GM19468 (cell line): ENCODE measurements around the gene IL2RA.
A peak's percentile ranks its signal among the peaks of the same experiment; 100 is the strongest.
"Not testable (repeated sequence)": the region's sequence is repeated elsewhere in the genome, so short reads cannot be mapped to it uniquely, and the experiment has no call there.

Source experiments
- ATAC-seq: cut with Tn5 transposase; IDR thresholded peaks from one replicate; pipeline ENCODE4 v1.9.1; 2021; ENCODE audit warnings: mild to moderate bottlenecking, moderate library complexity, moderate number of reproducible peaks; ENCODE audit not compliant: unreplicated experiment; ENCODE audit errors: extremely low read depth

The IL2RA gene

DNA sequence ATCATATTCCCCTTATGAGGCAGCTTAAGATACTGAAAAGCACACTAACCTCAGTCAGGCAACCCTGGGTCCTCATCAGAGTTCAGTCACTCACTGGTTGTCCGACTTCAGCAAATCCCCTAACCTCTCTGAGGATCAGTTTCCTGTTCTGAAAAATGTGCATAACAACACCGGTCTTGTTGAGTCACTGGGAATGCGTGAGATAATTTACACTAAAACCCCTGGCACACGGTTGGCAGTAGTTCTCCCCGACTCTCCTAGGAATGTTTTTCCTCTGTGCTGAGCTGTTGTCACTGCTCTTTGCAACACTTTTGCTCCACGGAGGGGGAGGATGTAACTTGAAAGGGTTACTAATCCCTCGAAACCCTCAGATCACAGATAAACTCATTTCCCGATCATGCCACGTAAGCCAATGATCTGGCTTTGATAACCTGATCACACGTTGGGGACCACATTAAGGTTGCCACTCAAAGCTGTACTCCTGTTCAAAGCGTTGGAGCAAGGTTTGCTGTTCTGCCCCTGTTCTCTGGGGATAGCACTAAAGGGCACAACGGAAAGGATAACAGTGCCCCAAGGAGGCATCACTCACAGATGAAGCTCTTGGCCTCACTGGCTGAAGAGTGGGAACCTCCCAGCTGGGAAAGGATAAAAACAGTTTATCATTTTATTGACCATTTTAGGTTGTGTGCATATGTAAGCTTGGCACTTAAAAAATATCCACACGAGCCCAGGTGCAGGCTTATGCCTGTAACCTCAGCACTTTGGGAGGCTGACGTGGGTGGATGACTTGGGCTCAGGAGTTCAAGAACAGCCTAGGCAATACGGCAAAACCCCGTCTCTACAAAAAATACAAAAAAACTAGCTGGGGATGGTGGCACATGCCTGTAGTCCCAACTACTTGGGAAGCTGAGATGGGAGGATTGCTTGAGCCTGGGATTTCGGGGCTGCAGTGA, 21.6 kb upstream of the IL2RA start:
- ATAC-seq, result no peak

DNA sequence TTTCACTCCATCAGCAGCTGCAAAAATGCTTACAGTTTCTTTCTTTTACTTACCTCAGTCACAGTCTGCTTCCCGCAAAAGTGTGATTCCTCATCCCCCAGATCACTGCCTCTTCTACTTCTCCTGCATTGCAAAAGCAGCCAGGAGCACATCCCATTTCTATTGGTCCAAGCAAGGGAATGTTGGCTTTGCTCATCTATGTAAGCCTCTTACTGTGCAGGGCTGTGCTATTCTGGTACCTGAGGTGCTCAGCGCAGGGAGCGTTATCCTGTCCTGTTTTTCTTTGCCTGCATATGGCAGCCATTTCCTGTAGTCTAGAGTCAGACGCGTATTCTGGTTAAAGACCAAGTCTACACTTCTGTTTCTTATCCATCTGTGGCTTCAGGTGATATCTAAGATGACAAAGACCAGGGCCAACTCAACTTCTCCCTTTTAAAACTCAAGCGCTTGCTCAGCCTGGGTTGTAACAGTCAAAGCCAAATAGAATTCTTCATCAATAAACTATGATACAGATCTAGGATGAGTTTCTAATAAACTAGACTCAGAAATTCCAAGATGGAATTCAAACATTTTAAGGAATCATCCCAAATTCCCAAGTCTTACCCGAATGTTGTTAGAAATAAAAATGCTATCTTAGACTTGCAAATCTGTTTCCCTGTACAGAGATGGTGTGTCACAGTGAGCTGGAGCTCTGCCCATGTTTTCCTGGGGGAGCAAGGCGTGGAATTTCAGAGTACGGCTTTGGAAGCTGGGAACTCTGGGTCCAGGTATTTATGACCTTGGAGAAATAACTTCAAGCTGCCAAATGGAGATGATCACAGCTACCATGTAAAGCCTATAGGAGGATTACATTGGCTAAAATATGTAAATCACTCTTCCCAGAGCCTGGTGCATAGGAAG, 20.6 kb upstream of the IL2RA start:
- no peak for ATAC-seq

DNA sequence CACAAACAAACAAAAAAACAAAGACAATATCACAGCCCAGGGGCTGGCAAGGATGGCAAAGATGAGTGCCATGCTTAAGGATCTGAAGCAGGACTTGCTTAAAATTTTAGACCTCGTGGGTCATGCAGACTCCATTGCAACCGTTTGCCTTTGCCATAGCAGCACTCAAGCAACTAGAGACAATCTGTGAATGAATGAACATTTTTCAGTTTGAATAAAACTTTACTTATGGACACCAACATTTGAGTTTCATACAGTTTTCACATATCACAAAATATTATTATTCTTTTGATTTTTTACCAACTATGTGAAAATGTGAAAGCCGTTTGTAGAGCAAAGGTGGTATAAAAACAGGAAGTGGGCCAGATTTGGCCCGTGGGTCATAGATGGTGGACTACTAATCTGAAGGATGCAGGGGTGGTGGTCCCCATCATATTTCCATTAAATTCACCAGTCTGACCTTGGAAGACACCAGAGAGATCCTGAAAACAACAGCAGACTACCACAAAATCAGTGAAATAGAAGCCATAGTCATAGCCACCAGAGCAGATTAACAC, 18.3 kb upstream of the IL2RA start:
- ATAC-seq, result no peak

DNA sequence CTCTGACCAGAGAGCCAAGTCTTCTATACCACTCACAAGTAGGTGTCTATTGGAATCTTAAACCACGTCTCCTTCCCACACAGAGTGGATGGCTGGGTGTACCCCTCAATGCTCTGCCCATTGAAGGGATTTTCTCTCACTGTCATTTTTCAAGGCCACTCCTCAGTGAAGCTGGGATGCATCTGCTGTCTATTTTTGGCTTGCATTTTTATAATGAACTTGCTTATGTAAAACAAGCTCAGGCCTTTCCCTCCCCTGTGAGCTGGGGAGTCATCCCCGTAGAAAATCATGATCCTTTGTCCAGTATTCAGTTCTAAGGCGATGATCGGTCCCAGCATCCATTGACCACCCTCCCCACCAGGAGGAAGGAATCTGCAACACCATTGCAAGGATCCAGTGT, 16.9 kb upstream of the IL2RA start:
- ATAC-seq, result no peak

DNA sequence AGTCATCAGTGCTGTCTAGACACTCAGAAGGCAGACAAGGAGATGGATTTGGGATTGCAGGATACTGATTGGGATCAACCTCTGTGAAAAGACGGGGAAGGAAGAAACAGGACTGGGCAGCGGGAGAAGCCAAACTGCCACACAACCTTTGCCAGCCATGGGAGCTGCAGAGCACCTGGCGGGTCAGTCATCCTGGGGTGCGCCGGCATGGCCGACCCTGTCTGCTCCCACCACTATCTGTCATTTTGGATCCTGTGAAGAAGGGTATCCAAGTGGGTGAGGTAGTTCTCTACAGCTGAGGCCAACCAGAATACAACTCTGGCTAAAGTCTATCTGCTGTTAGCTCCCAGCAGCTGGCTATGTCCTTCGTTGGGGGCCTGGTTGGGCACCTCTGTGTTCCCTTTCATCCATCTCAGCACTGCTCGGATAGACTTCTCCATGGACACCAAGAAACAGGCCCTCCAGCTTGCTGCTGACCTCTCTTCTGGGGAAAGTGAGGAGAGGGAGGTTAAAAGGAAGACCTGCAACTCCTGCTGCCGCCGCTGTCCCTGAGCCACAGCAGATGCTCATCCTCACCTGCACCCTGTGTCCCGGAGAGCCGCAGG, 15.0 kb upstream of the IL2RA start:
- no peak for ATAC-seq

DNA sequence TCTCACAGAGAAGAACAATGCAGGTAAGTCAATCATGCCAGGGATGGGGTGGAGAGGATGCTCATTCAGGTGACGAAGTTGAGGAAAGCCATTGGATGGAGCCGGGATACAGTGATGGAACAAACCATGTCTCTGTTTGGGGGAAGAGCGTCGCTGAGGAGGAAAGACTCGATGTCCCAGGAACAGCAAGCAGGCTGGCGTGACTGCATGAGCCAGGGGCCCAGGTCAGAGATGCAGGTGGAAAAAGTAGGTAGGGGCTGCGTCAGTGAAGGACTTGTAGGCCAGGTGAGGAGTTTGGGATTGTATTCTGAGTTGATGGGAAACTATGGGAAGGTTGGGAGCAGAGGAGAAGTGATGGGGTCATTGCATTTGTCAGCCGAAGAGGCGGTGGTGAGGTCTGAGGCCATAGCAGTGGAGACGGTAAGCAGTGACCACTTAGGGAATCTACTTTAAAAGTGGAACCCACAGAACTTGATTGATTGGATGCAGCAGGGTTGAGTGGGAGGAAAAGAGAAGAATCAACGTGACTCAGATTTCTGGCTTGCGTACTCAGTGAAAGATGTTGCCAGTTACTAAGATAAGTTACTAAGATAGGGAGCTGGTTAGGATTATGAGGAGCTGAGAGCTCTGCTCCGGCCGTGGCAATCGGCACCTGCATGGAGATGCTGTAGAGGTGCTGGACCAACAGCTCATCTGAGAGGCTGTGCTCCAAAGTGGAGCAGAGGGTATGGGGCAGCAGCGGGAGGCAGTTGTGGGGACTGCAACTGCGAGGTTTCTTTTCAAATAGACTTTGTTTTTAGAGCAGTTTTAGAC, 12.5 kb upstream of the IL2RA start:
- no peak for ATAC-seq

DNA sequence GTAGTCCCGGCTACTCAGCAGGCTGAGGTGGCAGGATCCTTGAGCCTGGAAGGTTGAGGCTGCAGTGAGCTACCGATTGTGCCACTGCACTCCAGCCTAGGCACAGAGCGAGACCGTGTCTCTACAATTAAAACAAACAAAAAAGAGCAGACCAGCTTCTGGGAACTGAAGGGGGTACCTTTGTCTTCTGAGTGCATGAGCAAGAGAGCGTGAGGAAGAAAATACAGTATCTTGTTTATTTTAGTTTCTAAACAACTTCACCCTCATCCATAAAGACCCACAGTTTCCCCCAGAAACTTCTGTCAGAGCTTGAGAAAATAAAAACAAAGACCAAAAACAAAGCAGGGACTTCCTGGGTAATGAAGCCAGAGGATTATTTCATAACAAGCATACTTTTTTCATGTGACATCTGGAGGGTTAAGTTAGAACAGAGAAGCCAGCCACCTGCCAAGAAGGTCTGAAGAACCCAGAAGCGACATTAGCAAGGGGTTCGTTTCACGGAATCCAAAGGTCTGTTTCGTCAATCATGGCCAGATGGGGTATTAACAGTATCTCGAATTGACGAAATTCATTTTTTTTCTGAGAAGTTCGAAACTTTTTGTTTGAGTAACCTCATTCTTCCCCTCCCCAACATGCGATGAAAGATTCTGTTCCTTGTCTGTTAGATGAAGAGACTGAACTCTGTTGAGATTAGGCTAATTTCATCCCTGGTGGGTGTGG, 10.2 kb upstream of the IL2RA start:
- ATAC-seq, result peak; percentile 38

DNA sequence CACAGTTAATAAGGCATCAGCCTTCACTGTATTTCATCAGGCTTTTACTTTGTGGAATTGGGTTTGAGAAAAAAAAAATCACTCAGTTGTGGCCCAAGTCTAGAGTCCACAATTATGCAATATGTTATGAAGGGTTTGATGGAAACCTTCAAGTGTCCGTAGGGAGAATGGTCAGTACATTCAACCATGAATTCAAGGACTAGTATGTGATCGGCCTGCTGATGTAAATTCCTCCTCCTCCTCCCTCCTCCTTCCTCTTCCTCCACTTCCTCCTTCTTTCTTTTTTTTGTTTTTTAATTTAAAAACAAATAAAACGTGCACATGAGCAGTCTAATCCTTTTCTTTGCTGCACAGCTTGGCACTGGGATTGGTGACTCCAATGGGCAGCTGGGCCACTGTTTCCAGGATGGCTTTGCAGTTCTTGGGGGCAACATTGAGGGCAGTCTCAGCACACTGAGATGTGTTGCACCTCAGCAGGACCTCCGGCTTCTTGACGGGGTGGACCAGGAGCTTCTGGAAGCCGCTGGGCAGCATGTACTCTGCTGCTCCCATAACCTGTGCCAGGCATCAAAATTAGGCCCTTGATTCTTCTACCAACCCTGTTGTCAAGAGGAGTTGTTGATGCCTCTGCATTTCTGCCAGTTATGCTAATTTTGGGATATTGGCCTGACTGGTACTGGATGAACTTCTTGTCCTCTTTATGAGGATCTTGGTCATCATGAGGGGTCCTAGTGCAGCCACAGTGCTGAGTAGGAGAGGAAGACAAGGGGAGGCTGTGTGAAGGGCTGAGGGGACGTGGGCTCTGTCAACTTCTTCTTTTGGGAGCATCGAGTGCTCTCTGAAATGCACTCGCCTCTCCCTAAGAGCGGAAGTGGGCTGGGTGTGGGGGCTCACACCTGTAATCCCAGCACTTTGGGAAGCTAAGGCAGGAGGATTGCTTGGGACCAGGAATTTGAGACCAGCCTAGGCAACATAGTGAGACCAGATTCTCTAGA, 9.3 kb upstream of the IL2RA start:
- no peak for ATAC-seq

DNA sequence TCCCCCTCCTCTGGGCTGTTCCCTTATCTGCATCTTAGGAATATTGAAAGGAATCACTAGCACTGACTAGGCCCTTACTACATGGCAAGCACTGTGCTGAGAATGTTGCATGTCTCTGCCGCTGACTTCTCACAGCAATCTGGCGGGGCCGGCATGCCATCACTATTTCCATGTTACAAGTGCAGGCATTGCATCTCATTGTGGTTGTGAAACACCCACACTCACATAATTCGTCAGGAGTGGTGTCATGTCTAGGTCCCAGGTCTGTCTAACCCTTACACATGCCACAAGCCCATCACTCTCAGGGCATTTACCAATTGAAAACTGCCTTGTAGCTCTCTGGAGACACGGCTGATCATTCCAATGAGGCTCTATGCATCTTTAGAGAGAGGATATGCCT, 8.5 kb upstream of the IL2RA start:
- no peak for ATAC-seq

DNA sequence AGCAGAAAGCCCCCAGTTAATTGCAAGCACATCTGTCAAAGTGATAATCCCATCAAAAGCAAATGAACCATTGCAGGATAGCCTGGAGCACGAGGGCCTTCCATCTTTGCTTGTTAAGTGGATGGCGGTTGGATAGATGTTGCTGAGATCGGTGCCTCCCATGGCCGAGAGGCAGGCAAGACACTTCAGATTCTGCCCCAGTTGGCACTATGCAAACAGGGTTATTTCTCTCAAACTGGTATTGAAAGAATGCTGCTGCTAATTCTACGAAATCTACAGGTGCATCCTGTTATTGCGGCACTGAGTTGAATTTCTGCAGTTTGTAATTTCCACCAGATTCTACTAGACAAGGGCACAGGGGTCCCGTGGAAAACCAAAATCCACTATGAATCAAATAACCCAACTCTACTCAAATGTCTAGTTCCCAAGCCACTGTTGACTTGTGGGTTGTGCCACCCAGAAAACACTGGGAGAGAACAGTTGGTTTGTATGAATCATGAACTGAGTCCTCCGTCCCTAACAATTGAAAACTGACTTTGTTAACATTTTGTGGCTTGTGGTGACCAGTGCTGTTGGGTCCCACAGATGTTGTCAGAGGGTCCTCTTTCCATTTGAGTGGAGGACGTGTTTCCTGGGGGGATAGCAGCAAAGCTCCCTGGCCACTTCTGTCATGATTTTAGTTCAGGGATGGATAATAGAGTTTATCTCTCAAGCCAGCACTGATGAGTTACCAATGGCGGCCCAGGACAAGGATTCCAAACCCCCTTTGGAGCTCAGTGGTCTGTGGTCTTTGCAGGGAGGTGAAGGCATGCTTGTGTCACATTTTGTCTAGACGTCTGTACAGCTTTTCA, 7.1 kb upstream of the IL2RA start:
- ATAC-seq, result no peak

DNA sequence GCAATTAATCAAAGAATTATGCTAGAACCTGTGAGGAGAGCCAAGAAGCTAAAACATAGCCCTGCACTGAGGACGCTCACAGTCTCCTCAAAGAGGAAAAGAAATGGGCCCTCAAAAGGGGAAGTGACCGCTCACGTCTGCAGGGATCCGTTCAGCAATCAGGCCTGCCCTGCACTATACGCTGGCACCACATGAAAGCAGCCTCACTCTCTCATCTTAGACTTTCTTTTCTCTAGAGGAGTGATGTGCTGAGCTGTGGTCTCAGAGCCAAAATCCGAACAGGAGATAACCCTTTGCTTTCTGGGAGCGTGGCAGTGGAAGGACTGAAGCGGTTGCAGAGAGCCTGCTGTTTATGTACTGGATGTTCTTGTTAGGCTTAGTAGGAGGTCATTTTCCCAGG, 6.3 kb upstream of the IL2RA start:
- peak; percentile 29 for ATAC-seq

DNA sequence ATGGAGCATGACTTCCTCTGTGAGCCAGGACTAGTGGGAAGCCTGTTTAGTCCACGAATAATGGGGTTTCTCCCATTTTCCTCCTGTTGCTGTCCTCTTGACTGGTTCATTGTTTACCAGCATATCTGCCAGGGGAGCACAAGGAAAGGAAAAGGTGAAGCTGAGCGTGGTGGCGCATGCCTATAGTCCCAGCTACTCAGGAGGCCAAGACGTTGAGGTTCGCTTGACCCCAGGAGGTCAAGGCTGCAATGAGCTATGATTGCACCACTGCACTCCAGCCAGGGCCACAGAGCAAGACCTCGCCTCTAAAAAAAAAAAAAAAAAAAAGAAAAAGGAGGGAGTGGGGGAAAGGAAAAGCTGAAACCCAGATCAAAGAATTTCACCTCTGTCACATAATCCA, 5.8 kb upstream of the IL2RA start:
- ATAC-seq, result no peak

DNA sequence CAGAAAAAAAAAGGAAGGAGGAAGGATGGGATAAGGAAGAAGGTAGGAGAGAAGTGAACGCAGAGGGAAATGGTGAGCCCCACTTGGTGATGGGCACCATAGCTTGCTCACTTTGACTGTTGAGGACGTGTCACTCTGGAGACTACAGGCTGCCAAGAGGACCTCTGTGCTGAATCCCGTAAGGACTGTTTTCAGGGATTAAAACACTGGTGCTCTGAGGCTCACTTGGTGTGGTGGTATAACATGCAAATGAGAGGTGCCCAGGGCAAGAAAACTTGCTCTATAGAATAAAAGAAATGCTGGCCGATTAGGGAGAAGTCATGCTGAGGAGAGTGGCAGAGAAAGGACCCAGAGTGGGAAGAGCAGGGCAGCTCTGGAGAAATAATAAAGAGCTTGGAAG, 5.3 kb upstream of the IL2RA start:
- ATAC-seq, result no peak

DNA sequence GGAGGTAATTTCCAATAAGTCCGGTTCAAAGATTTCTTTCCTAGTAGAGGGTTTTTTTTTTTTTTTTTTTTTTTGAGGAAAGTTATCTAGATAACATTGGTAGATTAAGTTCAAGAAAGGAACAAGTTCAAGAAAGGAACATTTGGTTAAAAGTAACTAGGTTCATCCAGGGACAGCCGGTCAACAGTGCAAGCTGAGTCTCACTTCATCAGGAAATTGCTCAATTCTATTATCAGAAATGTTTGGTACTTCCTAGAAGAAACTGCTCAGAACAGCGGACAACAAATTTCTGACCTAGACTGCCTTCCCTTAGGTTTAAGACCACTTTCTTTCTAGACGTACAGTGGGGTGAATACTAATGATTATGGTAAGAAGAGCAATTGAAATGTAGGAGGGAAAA, 3.7 kb upstream of the IL2RA start:
- no peak for ATAC-seq

DNA sequence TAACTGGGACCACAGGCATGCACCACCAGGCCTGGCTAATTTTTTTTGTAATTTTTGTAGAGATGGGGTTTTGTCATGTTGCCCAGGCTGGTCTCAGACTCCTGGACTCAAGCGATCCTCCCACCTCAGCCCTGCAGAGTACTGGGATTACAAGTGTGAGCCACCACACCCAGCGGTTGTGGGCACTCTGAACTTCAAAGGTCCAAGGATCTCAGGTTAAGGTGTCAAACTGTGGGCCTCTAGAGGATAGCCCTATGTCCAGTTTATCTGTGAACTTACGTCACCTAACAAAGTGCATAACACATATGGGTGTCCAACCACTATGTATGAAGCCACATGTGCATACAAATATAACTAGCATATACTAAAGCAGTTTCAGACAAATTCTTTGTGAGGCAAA, 3.2 kb upstream of the IL2RA start:
- no peak for ATAC-seq

DNA sequence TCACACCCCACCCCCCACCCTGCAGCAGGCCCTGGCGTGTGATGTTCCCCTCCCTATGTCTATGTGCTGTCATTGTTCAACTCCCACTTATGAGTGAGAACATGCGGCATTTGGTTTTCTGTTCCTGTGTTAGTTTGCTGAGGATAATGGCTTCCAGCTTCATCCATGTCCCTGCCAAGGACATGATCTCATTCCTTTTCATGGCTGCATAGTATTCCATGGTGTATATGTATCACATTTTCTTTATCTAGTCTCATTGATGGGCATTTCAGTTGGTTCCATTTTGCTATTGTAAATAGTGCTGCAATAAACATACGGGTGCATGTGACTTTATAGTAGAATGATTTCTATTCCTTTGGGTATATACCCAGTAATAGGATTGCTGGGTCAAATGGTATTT, 2.6 kb upstream of the IL2RA start:
- not testable (repeated sequence) for ATAC-seq

DNA sequence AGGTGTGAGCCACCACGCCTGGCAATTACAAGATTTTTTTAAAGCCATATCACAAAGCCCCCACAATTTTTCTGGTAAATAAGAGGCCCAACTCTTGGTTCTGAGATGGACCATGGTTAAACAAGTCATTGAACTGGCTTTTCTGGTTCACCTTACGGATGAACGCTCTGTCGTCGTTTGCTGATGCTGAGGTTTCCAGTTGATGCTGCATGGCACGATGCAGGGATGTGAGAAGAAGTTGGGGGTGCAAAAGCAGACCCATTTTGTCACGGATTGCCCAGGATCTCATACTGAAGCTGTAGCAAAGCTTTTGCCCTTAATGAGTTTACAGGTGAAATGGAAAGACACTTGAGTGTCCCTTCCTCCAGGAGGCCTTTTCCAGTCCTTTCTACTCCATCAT, 2.0 kb upstream of the IL2RA start:
- no peak for ATAC-seq
